ENCODE data around the gene CCDC18. TPM values are rescaled to one million over a fixed set of nuclear protein-coding genes. Genes with fewer than 3 reads are reported as not detected.

Gene CCDC18
- total RNA-seq, 3 donors from 2014 or later (not counting 1 experiment from before 2014, with no cell fraction given) = 11.7 to 17.2 (median 14.4) TPM

DNA sequence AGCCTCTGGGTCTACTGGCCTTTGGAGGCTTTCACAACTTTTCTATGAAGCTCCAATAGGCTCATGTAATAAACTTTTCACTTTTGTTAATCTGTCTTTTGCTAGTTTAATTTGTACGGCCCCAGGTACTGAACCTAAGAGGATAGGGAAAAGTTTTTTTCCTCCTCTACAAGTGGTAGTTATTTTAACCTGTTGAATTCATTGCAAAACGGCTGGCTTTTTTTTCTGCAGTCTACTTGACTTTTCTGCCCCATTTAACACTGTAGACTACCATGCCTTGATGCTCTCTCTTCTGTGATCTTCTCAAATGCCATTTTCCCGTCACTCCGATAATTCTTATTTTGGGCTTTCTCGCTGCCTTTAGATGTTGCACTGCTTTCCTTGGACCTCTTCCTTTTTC is 121.6 kb downstream of the CCDC18 start:
- intact Hi-C loops (cut with micrococcal nuclease) = loop anchor here (10.0 kb wide), 2 partner anchors 143 to 303 kb away; partner anchors contain the start of gene FNBP1L
- no peaks in the 10 kb centered on the region for H3K4me1 Mint-ChIP-seq

DNA sequence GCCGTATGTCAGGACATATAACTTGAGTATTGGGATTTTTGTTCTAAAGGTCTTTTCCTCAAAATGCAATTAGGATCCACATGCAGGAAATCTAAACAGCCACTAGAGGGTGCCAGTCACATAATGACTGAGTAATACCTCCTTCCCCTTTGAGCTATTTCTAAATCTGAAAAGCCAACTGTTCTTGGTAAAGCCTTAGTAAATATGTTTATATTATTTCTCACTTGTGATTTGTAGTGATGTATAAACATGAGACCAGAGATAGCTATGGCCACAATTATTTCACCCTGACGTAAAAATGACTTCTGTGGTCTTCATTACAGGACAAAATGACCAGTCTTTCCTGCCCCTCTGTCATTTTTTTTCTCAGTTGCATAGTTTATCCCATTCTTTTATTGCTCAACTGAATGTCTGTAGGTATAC is 124.2 kb downstream of the CCDC18 start:
- Histone ChIP-seq H3K4me1 (ENCODE audit: control insufficient read depth, insufficient read depth, low read length) (no peaks in the 10 kb centered on the region), H3K4me3 (ENCODE audit: low read length) (no peak overlapping the region), H3K27me3 (ENCODE audit: control insufficient read depth, insufficient read depth, low read length) (no peaks in the 10 kb centered on the region), H3K36me3 (ENCODE audit: control insufficient read depth, insufficient read depth, low read length) (peaks cover 4% of the 10 kb centered on the region), H3K27ac (ENCODE audit: low read length) (no peak overlapping the region), H3K9me3 (ENCODE audit: control insufficient read depth, insufficient read depth, low read length) (no peaks in the 10 kb centered on the region)
- Mint-ChIP-seq H3K4me1 (no peaks in the 10 kb centered on the region), H3K9me3 (no peaks in the 10 kb centered on the region), H3K36me3 (no peaks in the 10 kb centered on the region), H3K27ac (no peak overlapping the region), H3K4me3 (no peak overlapping the region), H3K27me3 (ENCODE audit: low read depth in 2 of 2) (no peaks in the 10 kb centered on the region)
- TF ChIP-seq, protein P1, sequence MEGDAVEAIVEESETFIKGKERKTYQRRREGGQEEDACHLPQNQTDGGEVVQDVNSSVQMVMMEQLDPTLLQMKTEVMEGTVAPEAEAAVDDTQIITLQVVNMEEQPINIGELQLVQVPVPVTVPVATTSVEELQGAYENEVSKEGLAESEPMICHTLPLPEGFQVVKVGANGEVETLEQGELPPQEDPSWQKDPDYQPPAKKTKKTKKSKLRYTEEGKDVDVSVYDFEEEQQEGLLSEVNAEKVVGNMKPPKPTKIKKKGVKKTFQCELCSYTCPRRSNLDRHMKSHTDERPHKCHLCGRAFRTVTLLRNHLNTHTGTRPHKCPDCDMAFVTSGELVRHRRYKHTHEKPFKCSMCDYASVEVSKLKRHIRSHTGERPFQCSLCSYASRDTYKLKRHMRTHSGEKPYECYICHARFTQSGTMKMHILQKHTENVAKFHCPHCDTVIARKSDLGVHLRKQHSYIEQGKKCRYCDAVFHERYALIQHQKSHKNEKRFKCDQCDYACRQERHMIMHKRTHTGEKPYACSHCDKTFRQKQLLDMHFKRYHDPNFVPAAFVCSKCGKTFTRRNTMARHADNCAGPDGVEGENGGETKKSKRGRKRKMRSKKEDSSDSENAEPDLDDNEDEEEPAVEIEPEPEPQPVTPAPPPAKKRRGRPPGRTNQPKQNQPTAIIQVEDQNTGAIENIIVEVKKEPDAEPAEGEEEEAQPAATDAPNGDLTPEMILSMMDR (IDR thresholded peaks at IDR 0.05) = peak; percentile 95
- peak in 1 of 2 donors; percentile 83 for DNase-seq
- peak; percentile 70 to 80 (median 77) for ATAC-seq
- intact Hi-C loops (cut with micrococcal nuclease) = loop anchor here (2.0 to 10.0 kb wide), 3 partner anchors 140 to 510 kb away; partner anchors contain the start of gene FNBP1L
- 71% methylated on average over 1 of the region's 2 CpGs for WGBS (ENCODE audit: insufficient coverage)

More for the DNA sequence above, 121.6 kb downstream of the CCDC18 start:
- Histone ChIP-seq H3K4me3 (ENCODE audit: low read length) (no peak overlapping the region), H3K9me3 (ENCODE audit: control insufficient read depth, insufficient read depth, low read length) (no peaks in the 10 kb centered on the region), H3K27me3 (ENCODE audit: control insufficient read depth, insufficient read depth, low read length) (no peaks in the 10 kb centered on the region), H3K4me1 (ENCODE audit: control insufficient read depth, insufficient read depth, low read length) (no peaks in the 10 kb centered on the region), H3K27ac (ENCODE audit: low read length) (no peak overlapping the region), H3K36me3 (ENCODE audit: control insufficient read depth, insufficient read depth, low read length) (no peaks in the 10 kb centered on the region)
- ATAC-seq = no peak
- 93% methylated on average over 4 of the region's 5 CpGs for WGBS (ENCODE audit: insufficient coverage)
- Mint-ChIP-seq H3K9me3 (no peaks in the 10 kb centered on the region), H3K27me3 (ENCODE audit: low read depth in 2 of 2) (no peaks in the 10 kb centered on the region), H3K4me3 (no peak overlapping the region), H3K27ac (no peak overlapping the region), H3K36me3 (no peaks in the 10 kb centered on the region)
- no peak for DNase-seq
- TF ChIP-seq, protein P1 (IDR thresholded peaks at IDR 0.05) = no peak

DNA sequence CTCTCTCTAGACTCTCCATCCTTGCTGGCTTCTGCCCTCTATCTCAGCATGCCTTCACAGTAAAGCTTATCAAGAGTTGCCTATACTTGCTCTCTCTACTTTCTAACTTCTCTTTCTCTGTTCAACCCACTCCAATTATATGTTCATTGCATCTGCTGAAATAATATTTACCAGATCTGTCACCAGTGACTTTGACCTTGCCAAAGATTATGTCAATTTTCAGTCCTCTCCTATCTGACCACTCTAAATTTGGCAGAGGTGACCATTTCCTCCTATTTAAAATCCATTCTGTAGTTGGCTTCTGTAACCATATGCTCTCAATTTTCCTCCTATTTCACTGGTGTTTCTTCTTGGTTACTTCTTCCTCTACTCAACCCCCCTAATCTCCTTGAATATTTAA is 126.4 kb downstream of the CCDC18 start:
- Histone ChIP-seq H3K9me3 (ENCODE audit: control insufficient read depth, insufficient read depth, low read length) (no peaks in the 10 kb centered on the region), H3K27me3 (ENCODE audit: control insufficient read depth, insufficient read depth, low read length) (no peaks in the 10 kb centered on the region), H3K4me1 (ENCODE audit: control insufficient read depth, insufficient read depth, low read length) (no peaks in the 10 kb centered on the region), H3K36me3 (ENCODE audit: control insufficient read depth, insufficient read depth, low read length) (peaks cover 4% of the 10 kb centered on the region), H3K4me3 (ENCODE audit: low read length) (no peak overlapping the region), H3K27ac (ENCODE audit: low read length) (no peak overlapping the region)
- no peak overlapping the region for H3K27ac Mint-ChIP-seq
- H3K36me3 Mint-ChIP-seq = no peaks in the 10 kb centered on the region
- no peaks in the 10 kb centered on the region for H3K4me1 Mint-ChIP-seq
- TF ChIP-seq, protein P1 (IDR thresholded peaks at IDR 0.05) = no peak
- no peak overlapping the region for H3K4me3 Mint-ChIP-seq
- no peaks in the 10 kb centered on the region for H3K9me3 Mint-ChIP-seq
- ATAC-seq (no peak), DNase-seq (no peak)
- no peaks in the 10 kb centered on the region for H3K27me3 Mint-ChIP-seq (ENCODE audit: low read depth in 2 of 2)
- intact Hi-C loops (cut with micrococcal nuclease) = loop anchor here (10.0 kb wide), 2 partner anchors 138 to 298 kb away; partner anchors contain the start of gene FNBP1L

DNA sequence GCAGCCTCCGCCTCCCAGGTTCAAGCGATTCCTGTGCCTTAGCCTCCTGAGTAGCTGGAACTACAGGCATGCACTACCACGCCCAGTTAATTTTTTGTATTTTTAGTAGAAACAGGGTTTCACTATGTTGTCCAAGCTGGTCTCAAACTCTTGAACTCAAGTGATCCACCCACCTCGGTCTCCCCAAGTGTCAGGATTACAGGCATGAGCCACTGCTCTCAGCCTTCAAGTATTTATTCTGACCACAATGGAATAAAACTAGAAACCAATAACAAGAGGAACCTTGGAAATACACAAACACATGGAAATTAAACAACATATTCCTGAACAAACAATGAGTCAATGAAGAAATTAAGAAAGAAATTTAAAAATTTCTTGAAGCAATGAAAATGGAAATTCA is 132.5 kb downstream of the CCDC18 start:
- DNase-seq = no peak
- 96% methylated on average over 4 of the region's 4 CpGs for WGBS (ENCODE audit: insufficient coverage)
- Mint-ChIP-seq H3K27ac (no peak overlapping the region), H3K4me1 (no peaks in the 10 kb centered on the region), H3K27me3 (ENCODE audit: low read depth in 2 of 2) (no peaks in the 10 kb centered on the region), H3K9me3 (no peaks in the 10 kb centered on the region), H3K4me3 (no peak overlapping the region), H3K36me3 (no peaks in the 10 kb centered on the region)
- no peaks in the 10 kb centered on the region for H3K9me3 ChIP-seq (ENCODE audit: control insufficient read depth, insufficient read depth, low read length)
- H3K27me3 ChIP-seq (ENCODE audit: control insufficient read depth, insufficient read depth, low read length) = no peaks in the 10 kb centered on the region
- intact Hi-C loops (cut with micrococcal nuclease) = no loop called here
- H3K4me3 ChIP-seq (ENCODE audit: low read length) = no peak overlapping the region
- TF ChIP-seq, protein P1 (IDR thresholded peaks at IDR 0.05) = no peak
- no peak overlapping the region for H3K27ac ChIP-seq (ENCODE audit: low read length)
- no peak for ATAC-seq
- no peaks in the 10 kb centered on the region for H3K4me1 ChIP-seq (ENCODE audit: control insufficient read depth, insufficient read depth, low read length)
- H3K36me3 ChIP-seq (ENCODE audit: control insufficient read depth, insufficient read depth, low read length) = peaks cover 4% of the 10 kb centered on the region
